K562 (cell line): ENCODE data around the gene KLHL22. TPM values are rescaled to one million over a fixed set of nuclear protein-coding genes. Genes with fewer than 3 reads are reported as not detected.

Source experiments
- MAFK ChIP-seq: IDR thresholded peaks from 2 replicates; pipeline ENCODE4 v1.6.1; 2011; ENCODE audit warnings: low read length, improper control_type of control experiment
- NR2C1 ChIP-seq, 2 experiments: fragments of 450-650 bp; IDR thresholded peaks; 2 replicates each; pipeline ENCODE4 v1.6.1; 2017; ENCODE audit warnings: mild to moderate bottlenecking in 2 of 2, antibody characterized with exemption in 1 of 2, inconsistent platforms in 1 of 2, missing compliant biosample characterization in 1 of 2, missing genetic modification characterization in 1 of 2
- NR4A1 ChIP-seq, 2 experiments: fragments of 250-450 bp in 1 of 2; fragments of 450-650 bp in 1 of 2; sonication (Bioruptor Pico) in 1 of 2; IDR thresholded peaks; 2 replicates each; pipeline versions ENCODE4 v1.4.0 to v1.6.1; 2016 to 2020; ENCODE audit warnings: mild to moderate bottlenecking in 2 of 2, missing compliant biosample characterization in 1 of 2, missing genetic modification characterization in 1 of 2, moderate library complexity in 1 of 2
- RBBP5 ChIP-seq: fragments of 200-600 bp; sonication (generic); IDR thresholded peaks from 2 replicates; pipeline ENCODE4 v1.6.1; 2012; ENCODE audit warnings: borderline replicate concordance, mild to moderate bottlenecking, low read length, control low read depth, inconsistent platforms; ENCODE audit not compliant: insufficient read depth, poor library complexity, severe bottlenecking
- REST ChIP-seq, 2 experiments: fragments of 450-650 bp; formaldehyde crosslinking in 1 of 2; IDR thresholded peaks; 2 replicates each; pipeline versions ENCODE4 v1.4.0 to v1.6.1; 2014 to 2020; ENCODE audit warnings: mild to moderate bottlenecking in 2 of 2, borderline replicate concordance in 1 of 2, low read depth in 1 of 2
- RFX7 ChIP-seq: fragments of 250-450 bp; sonication (Bioruptor Pico); IDR thresholded peaks from 2 replicates; pipeline ENCODE4 v1.5.1; 2021; ENCODE audit warnings: mild to moderate bottlenecking
- SP2 ChIP-seq: IDR thresholded peaks from 2 replicates; pipeline ENCODE4 v1.6.1; 2011; ENCODE audit warnings: mild to moderate bottlenecking, low read depth, low read length, moderate library complexity; ENCODE audit not compliant: poor library complexity, severe bottlenecking; ENCODE audit errors: extremely low read depth
- SRSF7 ChIP-seq: fragments of 200-400 bp; formaldehyde crosslinking; optimal IDR thresholded peaks from 2 replicates; pipeline ENCODE3; 2017; ENCODE audit warnings: mild to moderate bottlenecking, low read depth, low read length
- TOE1 ChIP-seq, 2 experiments: fragments of 450-650 bp in 1 of 2; sonication (generic) in 1 of 2; formaldehyde crosslinking in 1 of 2; IDR thresholded peaks; 2 replicates each; pipeline versions ENCODE4 v1.7.1 to v1.8.0; 2016 to 2022; ENCODE audit warnings: borderline replicate concordance in 2 of 2, mild to moderate bottlenecking in 2 of 2, antibody characterized with exemption in 1 of 2, inconsistent platforms in 1 of 2, low read depth in 1 of 2, missing genetic modification reagents in 1 of 2, moderate library complexity in 1 of 2
- ZBTB12 ChIP-seq: fragments of 250-450 bp; sonication (Bioruptor Pico); IDR thresholded peaks from 2 replicates; pipeline ENCODE4 v1.4.0; 2020
- ZNF121 ChIP-seq: sonication (generic); formaldehyde crosslinking; conservative IDR thresholded peaks from 2 replicates; pipeline ENCODE4 v1.8.0; 2022; ENCODE audit warnings: missing genetic modification reagents
- polyA plus RNA-seq, 8 experiments: library from polyadenylated mRNA; depleted of rRNA in 4 of 8; stranded (reverse) in 5 of 8; unstranded in 3 of 8; fragments of >200 nt; fragmentation: Nextera tagmentation in 2 of 8; fragmentation: Illumina TruSeq in 1 of 8; extraction: Ambion mirVana in 2 of 8; extraction: Trizol in 1 of 8; gene quantifications; 2 replicates each; pipeline versions ENCODE4 v1.2.1 to v1.2.3, GENCODE V29; 2011 to 2014; ENCODE audit warnings: inconsistent platforms in 1 of 8, missing spikeins in 1 of 8
- total RNA-seq, 7 experiments: library from RNA; depleted of rRNA in 6 of 7; stranded (reverse); fragments of >200 nt in 6 of 7; fragmentation: Illumina TruSeq in 2 of 7; extraction: Trizol in 2 of 7; gene quantifications; 2 replicates each; pipeline versions ENCODE4 v1.2.1 to v1.2.3, GENCODE V29; 2011 to 2021; ENCODE audit warnings: low replicate concordance in 1 of 7
- TF ChIP-seq, protein P1 (sequence below): IDR thresholded peaks from 2 replicates; pipeline ENCODE4 v1.6.1; 2011; ENCODE audit warnings: borderline replicate concordance, low read depth, mild to moderate bottlenecking, moderate library complexity, low read length; ENCODE audit not compliant: insufficient read depth, poor library complexity, severe bottlenecking

KLHL22 gene
- total and polyA plus RNA-seq, 9 of the 15 experiments (the other 6 are each of a cell fraction or from before 2014, with no cell fraction given), result 1.3 to 25.6 (median 15.2) TPM

GRCh38 chr22:20429254-20430100, 66.1 kb downstream of the KLHL22 start (continued):
- 0 out of 2 replicates have a peak, but pooled peaks have one; percentile 3 for TF ChIP-seq REST (IDR thresholded peaks at IDR 0.05; ENCODE audit: borderline replicate concordance)
- TF ChIP-seq REST (CRISPR knock-in tag; IDR thresholded peaks at IDR 0.05; ENCODE audit: low read depth), result peak; percentile 67; the same call in 1 of the 2 replicates
- TF ChIP-seq NR2C1 (IDR thresholded peaks at IDR 0.05), result no peak
- no peak for TF ChIP-seq NR2C1 (tag; IDR thresholded peaks at IDR 0.05)
- no peak for TF ChIP-seq SRSF7
- TF ChIP-seq ZBTB12 (CRISPR knock-in tag), result no peak
- no peak for TF ChIP-seq SP2
- TF ChIP-seq, protein P1, sequence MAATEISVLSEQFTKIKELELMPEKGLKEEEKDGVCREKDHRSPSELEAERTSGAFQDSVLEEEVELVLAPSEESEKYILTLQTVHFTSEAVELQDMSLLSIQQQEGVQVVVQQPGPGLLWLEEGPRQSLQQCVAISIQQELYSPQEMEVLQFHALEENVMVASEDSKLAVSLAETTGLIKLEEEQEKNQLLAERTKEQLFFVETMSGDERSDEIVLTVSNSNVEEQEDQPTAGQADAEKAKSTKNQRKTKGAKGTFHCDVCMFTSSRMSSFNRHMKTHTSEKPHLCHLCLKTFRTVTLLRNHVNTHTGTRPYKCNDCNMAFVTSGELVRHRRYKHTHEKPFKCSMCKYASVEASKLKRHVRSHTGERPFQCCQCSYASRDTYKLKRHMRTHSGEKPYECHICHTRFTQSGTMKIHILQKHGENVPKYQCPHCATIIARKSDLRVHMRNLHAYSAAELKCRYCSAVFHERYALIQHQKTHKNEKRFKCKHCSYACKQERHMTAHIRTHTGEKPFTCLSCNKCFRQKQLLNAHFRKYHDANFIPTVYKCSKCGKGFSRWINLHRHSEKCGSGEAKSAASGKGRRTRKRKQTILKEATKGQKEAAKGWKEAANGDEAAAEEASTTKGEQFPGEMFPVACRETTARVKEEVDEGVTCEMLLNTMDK, result peak; percentile 64
- TF ChIP-seq RFX7 (CRISPR knock-in tag), result no peak
- TF ChIP-seq NR4A1 (CRISPR knock-in tag; IDR thresholded peaks at IDR 0.05), result peak; percentile 96; the same call in 1 of the 2 replicates
- TF ChIP-seq NR4A1 (tag; IDR thresholded peaks at IDR 0.05), result 0 out of 2 replicates have a peak, but pooled peaks have one; percentile 70
- no peak for TF ChIP-seq RBBP5
- TF ChIP-seq MAFK, result no peak
- TF ChIP-seq TOE1 (IDR thresholded peaks at IDR 0.05; ENCODE audit: borderline replicate concordance), result peak; percentile 29; the same call in 1 of the 2 replicates
- TF ChIP-seq TOE1 (CRISPR knock-in tag; IDR thresholded peaks at IDR 0.05; ENCODE audit: borderline replicate concordance, low read depth), result no peak
- TF ChIP-seq ZNF121 (CRISPR knock-in tag), result no peak
